Gastroesophageal sphincter (tissue), 4 donors: ENCODE data around the gene FGGY. TPM values are rescaled to one million over a fixed set of nuclear protein-coding genes. Genes with fewer than 3 reads are reported as not detected.
"Not testable (repeated sequence)": the region's sequence is repeated elsewhere in the genome, so short reads cannot be mapped to it uniquely, and the experiment has no call there.

Experiments used
- ATAC-seq: fragments of 150-250 bp; one replicate; pipeline ENCODE4 v1.9.1; 2016; ENCODE audit warnings: mild to moderate bottlenecking, moderate library complexity
- H3K27ac ChIP-seq, 4 donors: fragments of 200-600 bp; sonication (generic) in 3 of 4; 1 replicate in 3 of 4; 2 replicates in 1 of 4; pipeline ENCODE4 v1.5.1; 2016 to 2019
- H3K27me3 ChIP-seq: fragments of 200-600 bp; sonication (generic); one replicate; pipeline ENCODE4 v1.5.1; 2019
- H3K36me3 ChIP-seq, 2 donors: fragments of 200-600 bp; sonication (generic); one replicate each; pipeline ENCODE4 v1.5.1; 2019; ENCODE audit warnings: control low read depth in 1 of 2
- H3K4me1 ChIP-seq, 3 donors: fragments of 200-600 bp; sonication (generic); 1 replicate in 2 of 3; 2 replicates in 1 of 3; pipeline ENCODE4 v1.5.1; 2016 to 2019; ENCODE audit warnings: control low read depth in 2 of 3
- H3K4me3 ChIP-seq, 2 donors: fragments of 200-600 bp; sonication (generic); one replicate each; pipeline ENCODE4 v1.5.1; 2019; ENCODE audit warnings: mild to moderate bottlenecking in 1 of 2, moderate library complexity in 1 of 2
- H3K9me3 ChIP-seq, 3 donors: fragments of 200-600 bp; sonication (generic); one replicate each; pipeline ENCODE4 v1.5.1; 2017 to 2019; ENCODE audit warnings: control low read depth in 2 of 3
- EP300 ChIP-seq: sonication (generic); formaldehyde crosslinking; IDR thresholded peaks from one replicate; pipeline ENCODE4 v1.6.1; 2017; ENCODE audit warnings: antibody characterized with exemption, mild to moderate bottlenecking
- POLR2A ChIP-seq, 2 donors: fragments of 450-650 bp; IDR thresholded peaks; one replicate each; pipeline ENCODE4 v1.6.1; 2017; ENCODE audit warnings: antibody characterized with exemption in 2 of 2, mild to moderate bottlenecking in 2 of 2, moderate library complexity in 1 of 2
- POLR2AphosphoS5 ChIP-seq: sonication (generic); formaldehyde crosslinking; IDR thresholded peaks from one replicate; pipeline ENCODE4 v1.6.1; 2017; ENCODE audit warnings: antibody characterized with exemption
- WGBS, 2 donors: methylation state at CpG; one replicate each; pipeline ENCODE4 v1.1.5; 2018; ENCODE audit warnings: low coverage in 1 of 2; 5-methylcytosine and 5-hydroxymethylcytosine counted together
- total RNA-seq, 4 donors: library from RNA; depleted of rRNA; stranded (reverse); fragments of >200 nt; gene quantifications; one replicate each; pipeline ENCODE4 v1.1.0, GENCODE V29; 2016
- TF ChIP-seq, protein P1 (sequence below), 4 experiments: fragments of 200-600 bp in 2 of 4; fragments of 450-650 bp in 2 of 4; sonication (generic) in 1 of 4; IDR thresholded peaks; one replicate each; pipeline ENCODE4 v1.5.1; 2017 to 2019; ENCODE audit warnings: antibody characterized with exemption in 4 of 4, mild to moderate bottlenecking in 2 of 4, moderate library complexity in 2 of 4

Gene FGGY
- total RNA-seq, 4 donors from 2014 or later: 19.0 to 29.6 (median 25.2) TPM

DNA sequence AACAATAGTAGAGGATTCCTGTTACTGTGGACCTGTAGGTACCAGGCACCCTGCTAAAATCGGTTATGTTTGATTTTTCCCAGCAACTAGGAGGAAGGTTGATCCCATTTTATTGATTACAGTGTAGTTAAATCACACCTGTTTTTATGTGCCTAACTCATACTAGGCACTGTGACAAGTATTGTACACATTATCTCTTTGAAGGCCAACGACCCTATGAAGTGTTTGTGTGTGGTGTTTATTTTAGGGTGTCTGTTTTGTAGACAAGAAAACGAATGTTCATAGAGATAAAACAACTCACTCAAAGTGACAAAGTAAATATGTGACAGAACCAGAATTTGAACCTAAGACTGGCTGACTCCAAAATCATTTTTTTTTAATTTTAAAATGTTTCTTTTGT lies 49.5 kb downstream of the FGGY start:
- WGBS, 2 donors: 68 to 88% methylated on average over 2 to 3 of the region's 3 CpGs
- Histone ChIP-seq H3K36me3 (no peaks in the 10 kb centered on the region), H3K4me3 (no peak overlapping the region), H3K27me3 (no peaks in the 10 kb centered on the region), H3K27ac (no peak overlapping the region), H3K4me1 (no peaks in the 10 kb centered on the region), H3K9me3 (no peaks in the 10 kb centered on the region)
- ATAC-seq: no peak
- TF ChIP-seq POLR2AphosphoS5 (no peak), POLR2A (IDR thresholded peaks at IDR 0.05) (no peak), EP300 (no peak)
- TF ChIP-seq, protein P1, sequence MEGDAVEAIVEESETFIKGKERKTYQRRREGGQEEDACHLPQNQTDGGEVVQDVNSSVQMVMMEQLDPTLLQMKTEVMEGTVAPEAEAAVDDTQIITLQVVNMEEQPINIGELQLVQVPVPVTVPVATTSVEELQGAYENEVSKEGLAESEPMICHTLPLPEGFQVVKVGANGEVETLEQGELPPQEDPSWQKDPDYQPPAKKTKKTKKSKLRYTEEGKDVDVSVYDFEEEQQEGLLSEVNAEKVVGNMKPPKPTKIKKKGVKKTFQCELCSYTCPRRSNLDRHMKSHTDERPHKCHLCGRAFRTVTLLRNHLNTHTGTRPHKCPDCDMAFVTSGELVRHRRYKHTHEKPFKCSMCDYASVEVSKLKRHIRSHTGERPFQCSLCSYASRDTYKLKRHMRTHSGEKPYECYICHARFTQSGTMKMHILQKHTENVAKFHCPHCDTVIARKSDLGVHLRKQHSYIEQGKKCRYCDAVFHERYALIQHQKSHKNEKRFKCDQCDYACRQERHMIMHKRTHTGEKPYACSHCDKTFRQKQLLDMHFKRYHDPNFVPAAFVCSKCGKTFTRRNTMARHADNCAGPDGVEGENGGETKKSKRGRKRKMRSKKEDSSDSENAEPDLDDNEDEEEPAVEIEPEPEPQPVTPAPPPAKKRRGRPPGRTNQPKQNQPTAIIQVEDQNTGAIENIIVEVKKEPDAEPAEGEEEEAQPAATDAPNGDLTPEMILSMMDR (IDR thresholded peaks at IDR 0.05): no peak

DNA sequence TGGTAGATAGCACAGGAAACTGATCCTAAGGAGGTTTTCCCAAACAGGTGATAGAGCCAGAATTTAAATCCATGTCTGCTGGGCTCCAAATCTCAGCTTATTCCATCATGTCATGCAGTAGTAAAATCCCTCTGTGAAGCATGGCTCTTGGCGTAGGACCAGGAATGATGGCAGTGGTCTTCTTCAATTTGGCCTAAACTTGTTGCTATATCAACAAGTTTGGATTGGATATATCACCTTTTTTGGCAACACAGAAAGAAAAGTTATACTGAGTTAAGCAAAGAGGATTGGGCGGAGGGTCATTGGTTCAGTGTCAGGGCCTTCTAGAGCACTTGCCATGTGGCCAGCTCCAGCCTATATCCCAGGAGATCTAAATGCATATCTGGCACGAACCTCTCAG lies 52.2 kb downstream of the FGGY start:
- 95 to 100% methylated on average over 3 of the region's 3 CpGs for WGBS, 2 donors
- Histone ChIP-seq H3K9me3 (no peaks in the 10 kb centered on the region), H3K27me3 (no peaks in the 10 kb centered on the region), H3K27ac (no peak overlapping the region), H3K4me1 (peaks cover 0 to under 1% (median 0%) of the 10 kb centered on the region in 3 donors), H3K4me3 (no peak overlapping the region), H3K36me3 (no peaks in the 10 kb centered on the region)
- TF ChIP-seq, protein P1 (IDR thresholded peaks at IDR 0.05): no peak
- no peak for TF ChIP-seq POLR2AphosphoS5
- TF ChIP-seq POLR2A (IDR thresholded peaks at IDR 0.05): no peak
- no peak for TF ChIP-seq EP300
- no peak for ATAC-seq

DNA sequence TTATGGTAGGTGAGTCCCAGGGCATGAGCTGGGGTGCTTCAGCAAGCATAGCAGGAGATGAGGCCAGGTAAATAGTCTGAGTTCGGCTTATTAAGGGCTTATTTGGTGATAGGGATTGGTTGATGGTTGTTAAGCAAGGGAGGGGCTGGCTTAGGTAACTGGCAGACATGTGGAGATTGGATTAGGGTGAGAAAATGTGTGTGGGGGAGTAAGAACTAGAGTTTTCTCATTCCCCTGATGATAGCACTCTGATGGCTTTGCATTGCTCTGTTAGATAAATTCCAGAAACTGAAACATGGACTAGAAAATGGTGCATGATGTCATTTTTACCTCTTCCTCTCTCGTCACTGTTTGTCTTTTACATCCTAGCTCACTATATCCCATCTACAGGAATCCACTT lies 53.6 kb downstream of the FGGY start:
- no peak for ATAC-seq
- Histone ChIP-seq H3K36me3 (no peaks in the 10 kb centered on the region), H3K4me1 (peaks cover 0 to 15% (median 9%) of the 10 kb centered on the region in 3 donors), H3K27me3 (no peaks in the 10 kb centered on the region), H3K4me3 (no peak overlapping the region), H3K9me3 (no peaks in the 10 kb centered on the region), H3K27ac (no peak overlapping the region)
- WGBS, 2 donors: 83 to 85% methylated on average over 2 of the region's 2 CpGs
- TF ChIP-seq, protein P1 (IDR thresholded peaks at IDR 0.05): no peak
- no peak for TF ChIP-seq POLR2A (IDR thresholded peaks at IDR 0.05)
- no peak for TF ChIP-seq POLR2AphosphoS5
- TF ChIP-seq EP300: no peak

DNA sequence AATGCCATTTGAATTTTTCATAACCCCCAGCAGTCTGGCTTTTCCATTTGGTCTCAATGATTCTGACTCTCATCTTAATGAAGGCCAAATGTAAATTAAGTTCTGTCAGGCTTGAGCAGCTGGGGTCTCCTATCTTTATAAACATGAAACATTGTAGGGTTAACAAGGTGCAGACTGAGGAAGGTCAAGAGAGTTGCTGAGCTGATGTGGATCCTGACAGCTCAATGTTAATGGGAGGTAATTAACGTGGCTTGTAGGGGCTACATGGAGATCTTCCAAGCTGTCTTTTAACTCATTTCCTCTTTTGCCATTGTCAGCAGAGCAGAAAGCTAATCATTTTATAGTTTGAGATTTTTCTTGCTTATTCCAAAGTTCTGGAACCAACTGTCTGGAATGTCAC lies 55.2 kb downstream of the FGGY start:
- Histone ChIP-seq H3K27me3 (no peaks in the 10 kb centered on the region), H3K36me3 (no peaks in the 10 kb centered on the region), H3K27ac (no peak overlapping the region), H3K9me3 (no peaks in the 10 kb centered on the region), H3K4me3 (no peak overlapping the region), H3K4me1 (peaks cover 0 to 30% (median 16%) of the 10 kb centered on the region in 3 donors)
- no peak for ATAC-seq
- no peak for TF ChIP-seq POLR2A (IDR thresholded peaks at IDR 0.05)
- TF ChIP-seq EP300: no peak
- TF ChIP-seq, protein P1 (IDR thresholded peaks at IDR 0.05): no peak
- no peak for TF ChIP-seq POLR2AphosphoS5
- WGBS, 2 donors: 88 to 89% methylated on average over 1 of the region's 1 CpG

DNA sequence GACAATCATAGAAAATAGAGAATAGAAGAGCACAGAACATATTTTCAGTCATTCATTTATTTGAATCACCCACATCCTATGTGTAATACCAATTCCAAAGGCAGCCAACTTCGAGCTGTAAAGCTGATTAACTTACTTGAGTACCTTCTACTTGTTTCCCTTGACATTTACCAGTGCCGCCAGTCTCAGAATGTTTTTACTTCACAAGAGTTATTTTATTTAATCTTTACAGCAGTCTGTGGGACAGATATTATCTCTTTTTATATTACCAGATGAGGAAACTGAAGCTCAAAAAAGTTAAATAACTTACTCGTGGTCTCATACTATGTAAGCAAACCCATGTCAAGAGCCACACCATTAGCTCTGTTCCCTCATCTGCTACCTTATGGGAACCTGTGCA lies 56.6 kb downstream of the FGGY start:
- no peaks in the 10 kb centered on the region for H3K9me3 ChIP-seq
- no peak for ATAC-seq
- 73 to 89% methylated on average over 2 to 3 of the region's 3 CpGs for WGBS, 2 donors
- no peaks in the 10 kb centered on the region for H3K27me3 ChIP-seq
- no peak overlapping the region for H3K27ac ChIP-seq
- H3K4me1 ChIP-seq: peaks cover 0 to 32% (median 16%) of the 10 kb centered on the region in 3 donors
- H3K4me3 ChIP-seq: no peak overlapping the region
- no peaks in the 10 kb centered on the region for H3K36me3 ChIP-seq
- TF ChIP-seq EP300: no peak
- TF ChIP-seq POLR2A (IDR thresholded peaks at IDR 0.05): no peak
- no peak for TF ChIP-seq POLR2AphosphoS5
- TF ChIP-seq, protein P1 (IDR thresholded peaks at IDR 0.05): no peak

DNA sequence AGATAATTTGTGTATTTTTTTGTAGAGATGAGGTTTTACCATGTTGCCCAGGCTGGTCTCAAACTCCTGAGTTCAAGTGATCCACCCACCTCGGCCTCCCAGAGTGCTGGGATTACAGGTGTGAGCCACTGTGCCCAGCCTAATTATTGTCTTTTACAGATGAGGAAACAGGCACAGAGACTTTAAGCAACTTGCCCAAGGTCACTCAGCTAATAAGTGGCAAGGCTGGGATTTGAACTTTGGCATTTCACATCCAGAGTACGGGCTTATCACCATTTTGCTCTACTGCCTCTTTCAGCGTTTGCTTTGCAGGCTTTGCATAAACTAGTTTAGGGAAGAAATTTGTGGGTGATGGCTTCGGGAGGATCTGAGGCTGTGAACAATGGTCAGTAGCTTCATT lies 57.3 kb downstream of the FGGY start:
- Histone ChIP-seq H3K4me1 (peaks cover 0 to 32% (median 16%) of the 10 kb centered on the region in 3 donors), H3K27ac (peak overlapping the region in 2 of 4 donors; percentile 12 to 48)
- not testable (repeated sequence) for ATAC-seq, H3K9me3 ChIP-seq, H3K4me3 ChIP-seq, H3K36me3 ChIP-seq, H3K27me3 ChIP-seq
- WGBS, 2 donors: 95 to 98% methylated on average over 3 to 4 of the region's 4 CpGs
